ENCODE results near the gene KCNG2.

Gene KCNG2

GRCh38 chr18:79914614-79915160 lies 116.9 kb downstream of the KCNG2 start:
- no peak for DNase-seq

- no peak for DNase-seq
Measured at GRCh38 chr18:79915161-79916127, 117.7 kb downstream of the KCNG2 start.

GRCh38 chr18:79916128-79916494 lies 118.4 kb downstream of the KCNG2 start:
- no peak for DNase-seq

- no peak for DNase-seq
Measured at GRCh38 chr18:79916546-79917168, 118.9 kb downstream of the KCNG2 start.

- no peak for DNase-seq
Measured at GRCh38 chr18:79917169-79917852, 119.6 kb downstream of the KCNG2 start.

- no peak for DNase-seq
Measured at GRCh38 chr18:79917853-79918614, 120.3 kb downstream of the KCNG2 start.

GRCh38 chr18:79918615-79919011 lies 120.9 kb downstream of the KCNG2 start:
- DNase-seq, result no peak

- no peak for DNase-seq
Measured at GRCh38 chr18:79919089-79919488, 121.4 kb downstream of the KCNG2 start.

DNA sequence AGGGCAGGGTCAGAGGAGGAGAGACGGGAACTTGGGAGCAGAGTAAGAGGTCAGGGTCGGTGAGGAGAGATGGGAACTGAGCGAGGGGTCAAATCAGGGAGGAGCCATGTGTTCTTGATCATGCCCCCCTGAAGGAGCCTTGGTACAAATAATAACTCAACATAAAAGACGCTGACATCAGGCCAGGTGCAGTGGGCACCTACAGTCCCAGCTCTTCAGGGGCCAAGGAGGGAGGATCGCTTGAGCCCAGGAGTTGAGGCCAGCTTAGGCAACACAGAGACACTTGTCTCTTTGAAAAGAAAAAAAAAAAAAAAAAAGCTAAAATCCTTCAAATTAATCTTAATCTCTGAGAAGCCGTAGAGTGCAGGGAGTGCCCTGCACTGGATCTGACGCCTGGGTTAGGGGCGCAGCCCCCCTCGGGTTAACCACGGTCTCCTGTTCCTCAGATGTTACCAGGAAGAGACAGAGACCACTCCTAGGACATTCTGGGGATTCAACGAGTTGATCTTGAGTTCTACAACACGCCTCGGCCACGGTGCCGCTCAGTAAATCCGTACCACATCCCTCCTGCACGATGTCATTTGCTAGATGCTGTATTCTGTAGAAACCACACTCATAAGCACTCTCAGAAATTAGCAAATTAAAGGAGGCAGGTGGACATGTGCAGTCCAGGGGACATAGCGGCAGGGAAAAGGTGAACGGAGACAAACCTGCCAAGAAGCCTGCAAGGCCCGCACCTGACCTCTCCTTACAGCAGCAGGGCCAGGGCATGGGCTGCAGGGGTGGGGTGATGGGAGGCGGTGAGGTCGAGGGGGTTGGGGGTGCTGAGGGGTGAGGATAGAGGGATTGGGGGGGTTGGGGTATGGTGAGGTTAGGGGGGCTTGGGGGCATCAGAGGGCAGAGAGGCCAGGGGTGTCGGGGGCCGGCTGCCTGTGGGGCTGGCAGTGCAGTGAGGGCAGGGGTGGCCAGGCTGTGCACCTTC lies 124.5 kb downstream of the KCNG2 start:
- no peak for DNase-seq

GRCh38 chr18:79922971-79923411 lies 125.3 kb downstream of the KCNG2 start:
- DNase-seq, result no peak

- no peak for DNase-seq
Measured at GRCh38 chr18:79923896-79924585, 126.3 kb downstream of the KCNG2 start.

DNA sequence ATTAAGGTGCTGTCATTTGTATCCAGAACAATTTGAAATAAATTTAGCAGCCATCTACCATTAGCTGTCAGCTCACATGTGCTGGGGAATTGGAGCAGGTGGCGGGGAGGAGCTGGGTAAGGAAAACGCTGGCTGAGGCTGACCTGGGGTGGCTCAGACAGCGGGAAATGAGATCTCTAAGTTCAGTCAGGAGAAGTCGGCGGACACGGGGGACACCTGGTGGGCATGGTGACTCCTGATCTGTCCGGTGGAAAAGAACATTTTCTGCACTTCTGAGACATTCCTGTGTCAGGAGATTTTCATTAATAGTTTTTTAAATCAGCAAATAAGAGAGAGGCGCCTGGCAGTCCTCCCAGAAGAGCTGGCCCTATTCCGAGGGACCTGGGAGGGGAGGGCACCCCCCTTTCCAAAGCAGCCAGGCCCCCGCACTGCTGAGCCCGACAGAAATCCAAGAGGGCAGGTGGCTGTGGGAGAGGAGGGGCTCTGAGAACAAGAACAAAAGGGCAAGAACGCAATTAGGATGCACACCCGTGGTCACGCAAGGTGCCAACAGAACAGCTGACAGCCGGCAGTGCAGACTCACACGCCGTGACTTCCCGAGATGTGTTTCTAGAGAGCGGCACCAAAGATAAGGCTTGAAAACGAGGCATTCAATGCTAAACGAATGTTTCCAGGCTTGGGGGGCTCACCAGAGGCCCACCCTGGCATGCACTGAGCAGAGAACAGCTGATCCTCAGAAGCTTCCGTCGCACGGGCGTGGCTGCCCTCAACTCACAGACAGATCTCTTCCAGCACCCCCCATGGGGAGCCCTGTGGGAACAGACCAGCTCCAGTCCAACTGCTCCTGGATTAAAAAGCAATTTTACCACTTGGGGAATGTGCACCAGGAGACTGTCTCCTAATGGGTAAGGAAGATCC lies 127.3 kb downstream of the KCNG2 start:
- peak; percentile 73 for DNase-seq

GRCh38 chr18:79926306-79926705 lies 128.6 kb downstream of the KCNG2 start:
- DNase-seq, result no peak

DNA sequence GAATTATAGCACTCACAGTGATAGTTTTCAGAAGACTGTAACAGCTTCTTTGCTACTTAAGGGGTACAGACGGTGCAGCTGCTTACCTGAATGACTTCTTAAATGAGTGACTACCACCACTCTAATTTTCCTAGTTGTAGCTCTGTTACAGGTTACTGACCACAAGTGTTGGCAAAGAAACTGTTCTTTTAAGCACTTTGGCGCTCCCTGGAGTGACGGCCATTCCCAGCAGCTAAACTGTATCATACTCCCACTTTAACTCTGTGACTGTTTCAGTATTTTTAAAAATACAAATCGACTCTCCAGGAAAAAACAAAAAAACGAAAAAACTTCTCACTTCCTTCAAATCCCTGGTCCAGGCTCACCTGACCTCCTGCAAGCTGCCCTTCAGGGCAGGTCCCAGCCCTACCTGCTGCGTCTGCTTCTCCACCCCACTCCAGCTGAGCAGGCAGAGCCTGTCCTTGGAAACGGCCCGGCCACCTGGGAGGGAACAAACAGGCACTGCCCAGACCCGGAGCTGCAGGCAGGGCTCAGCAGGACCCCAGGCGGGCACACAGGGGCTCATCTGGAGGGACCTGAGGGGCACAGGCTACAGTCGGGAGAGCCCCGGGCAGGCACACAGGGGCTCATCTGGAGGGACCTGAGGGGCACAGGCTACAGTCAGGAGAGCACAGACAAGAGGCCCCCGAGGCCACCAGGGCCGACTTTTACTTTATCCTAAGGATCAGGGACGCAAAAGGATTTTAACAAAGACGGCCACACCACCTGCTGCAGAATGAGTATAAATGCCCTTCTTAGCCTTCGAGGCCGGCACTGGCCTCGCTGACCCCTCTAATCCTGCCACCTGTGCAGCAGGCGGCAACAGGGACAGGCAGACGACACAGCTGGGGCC lies 129.2 kb downstream of the KCNG2 start:
- DNase-seq, result no peak

DNA sequence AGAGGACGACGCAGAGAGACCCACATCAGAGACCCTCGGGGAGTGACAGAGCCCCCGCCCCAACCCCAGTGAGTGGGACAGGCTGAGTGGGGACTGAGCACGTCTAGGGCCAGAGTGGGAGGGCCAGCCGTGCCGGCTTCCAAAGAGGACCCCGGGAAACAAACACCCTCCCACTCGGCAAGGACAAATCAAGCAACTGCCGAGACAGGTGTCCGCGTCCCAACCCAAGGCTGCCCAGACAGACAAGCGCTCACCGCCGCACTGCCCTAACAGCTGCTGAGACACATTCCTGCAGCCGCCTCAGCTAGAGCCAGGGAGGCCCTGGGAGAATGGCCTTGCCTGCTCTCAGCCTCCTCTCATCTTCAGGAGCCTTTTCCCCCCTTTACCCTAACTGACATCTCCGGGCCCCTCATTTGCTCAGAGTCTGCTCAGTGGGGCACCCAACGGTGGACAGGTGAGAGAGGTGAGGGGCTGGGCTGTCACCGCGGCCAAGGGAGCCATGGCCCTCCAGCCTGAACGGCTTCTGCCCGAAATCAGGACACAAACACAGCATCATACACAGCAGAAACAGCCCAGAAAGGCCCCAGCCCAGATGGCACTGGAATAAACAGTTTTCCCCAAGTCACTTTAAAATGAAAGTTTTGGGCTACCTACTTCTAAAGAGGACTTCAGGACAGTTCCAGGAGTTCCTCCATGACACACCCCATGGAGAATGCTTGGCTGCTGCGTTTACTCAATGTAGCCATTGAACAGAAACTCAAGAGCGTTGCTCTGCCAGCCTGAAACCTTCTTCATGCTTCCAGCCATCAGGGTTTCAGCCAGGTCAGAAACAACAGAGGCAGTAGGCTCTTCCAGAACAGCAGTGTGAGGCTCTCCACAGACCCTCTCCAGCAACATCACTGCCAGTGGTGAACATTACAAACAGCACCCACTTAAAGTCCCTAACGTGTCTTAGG lies 130.1 kb downstream of the KCNG2 start:
- DNase-seq, result no peak

DNA sequence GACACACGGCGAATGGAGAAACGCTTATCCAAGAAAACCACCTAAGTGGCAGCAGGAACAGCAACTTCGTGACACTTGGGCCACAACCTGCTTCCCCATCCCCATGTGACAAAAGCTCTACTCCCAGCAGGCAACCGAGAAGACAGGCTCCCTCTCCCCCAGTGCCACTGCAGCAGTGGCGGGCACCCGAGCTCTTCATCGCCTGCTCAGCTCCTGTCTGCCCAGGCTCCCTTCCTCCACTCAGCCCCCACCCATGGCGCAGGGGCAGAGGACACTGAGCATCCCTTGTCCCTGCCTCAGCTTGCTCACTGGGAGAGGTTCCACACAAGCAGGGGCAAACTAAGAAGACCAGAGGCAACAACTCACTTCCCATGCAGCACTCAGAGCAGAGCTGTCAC lies 130.8 kb downstream of the KCNG2 start:
- DNase-seq, result no peak

- DNase-seq, result no peak
Measured at GRCh38 chr18:79930020-79930642, 132.4 kb downstream of the KCNG2 start.

Data from NCI-H1694 treated with DMSO at 0.1 percent for 48 hours (cell line).